HG02571 (cell line): Measurements from ENCODE around the gene CLK3.
"Not testable (repeated sequence)": the region's sequence is repeated elsewhere in the genome, so short reads cannot be mapped to it uniquely, and the experiment has no call there.

Source experiments
- ATAC-seq: cut with Tn5 transposase; IDR thresholded peaks from one replicate; pipeline ENCODE4 v1.9.1; 2021; ENCODE audit warnings: mild to moderate bottlenecking, moderate library complexity; ENCODE audit not compliant: unreplicated experiment

Gene CLK3

GRCh38 chr15:74615508-74616365, at the start of gene CLK3:
Gene CLK3, plus strand, starts transcription at chr15:74615836. Its CDS starts 3,361 bp downstream, at chr15:74619197.
- peak; percentile 68 for ATAC-seq

GRCh38 chr15:74568594-74568993, 47.0 kb upstream of the CLK3 start:
- ATAC-seq: no peak

GRCh38 chr15:74569731-74570070, 45.9 kb upstream of the CLK3 start:
- no peak for ATAC-seq

- ATAC-seq: no peak
These were observed 44.4 kb upstream of the CLK3 start for GRCh38 chr15:74571191-74571590.

GRCh38 chr15:74573987-74574386, 41.6 kb upstream of the CLK3 start:
- ATAC-seq: no peak

- ATAC-seq: no peak
These were observed 37.1 kb upstream of the CLK3 start for GRCh38 chr15:74578496-74578994.

- ATAC-seq: no peak
These were observed 36.6 kb upstream of the CLK3 start for GRCh38 chr15:74579001-74579400.

- ATAC-seq: no peak
These were observed 34.9 kb upstream of the CLK3 start for GRCh38 chr15:74580538-74581350.

GRCh38 chr15:74584204-74584603, 31.4 kb upstream of the CLK3 start:
- ATAC-seq: no peak

- no peak for ATAC-seq
These were observed 30.9 kb upstream of the CLK3 start for GRCh38 chr15:74584779-74585178.

GRCh38 chr15:74585191-74585590, 30.4 kb upstream of the CLK3 start:
- ATAC-seq: no peak

- no peak for ATAC-seq
These were observed 29.8 kb upstream of the CLK3 start for GRCh38 chr15:74585857-74586256.

- no peak for ATAC-seq
These were observed 25.8 kb upstream of the CLK3 start for GRCh38 chr15:74589826-74590225.

- no peak for ATAC-seq
These were observed 23.4 kb upstream of the CLK3 start for GRCh38 chr15:74592222-74592621.

- ATAC-seq: no peak
These were observed 22.5 kb upstream of the CLK3 start for GRCh38 chr15:74593122-74593521.

GRCh38 chr15:74594455-74594854, 21.2 kb upstream of the CLK3 start:
- no peak for ATAC-seq

- ATAC-seq: no peak
These were observed 20.4 kb upstream of the CLK3 start for GRCh38 chr15:74595271-74595670.

GRCh38 chr15:74596736-74597135, 18.9 kb upstream of the CLK3 start:
- not testable (repeated sequence) for ATAC-seq

GRCh38 chr15:74597146-74597705, 18.4 kb upstream of the CLK3 start:
- not testable (repeated sequence) for ATAC-seq

GRCh38 chr15:74598126-74598842, 17.4 kb upstream of the CLK3 start:
- ATAC-seq: peak; percentile 83

GRCh38 chr15:74599156-74599555, 16.5 kb upstream of the CLK3 start:
- no peak for ATAC-seq
